WTC11 (cell line): ENCODE data around the gene USP15.

Experiments used
- FOXP1 ChIP-seq: sonication (generic); formaldehyde crosslinking; IDR thresholded peaks from 2 replicates; pipeline ENCODE4 v1.8.0; 2022; ENCODE audit warnings: missing genetic modification reagents, mild to moderate bottlenecking, moderate library complexity, borderline replicate concordance
- TF ChIP-seq, protein P1 (sequence below): fragments of 200-600 bp; IDR thresholded peaks from 2 replicates; pipeline ENCODE4 v1.8.0; 2022; ENCODE audit warnings: antibody characterized with exemption

DNA sequence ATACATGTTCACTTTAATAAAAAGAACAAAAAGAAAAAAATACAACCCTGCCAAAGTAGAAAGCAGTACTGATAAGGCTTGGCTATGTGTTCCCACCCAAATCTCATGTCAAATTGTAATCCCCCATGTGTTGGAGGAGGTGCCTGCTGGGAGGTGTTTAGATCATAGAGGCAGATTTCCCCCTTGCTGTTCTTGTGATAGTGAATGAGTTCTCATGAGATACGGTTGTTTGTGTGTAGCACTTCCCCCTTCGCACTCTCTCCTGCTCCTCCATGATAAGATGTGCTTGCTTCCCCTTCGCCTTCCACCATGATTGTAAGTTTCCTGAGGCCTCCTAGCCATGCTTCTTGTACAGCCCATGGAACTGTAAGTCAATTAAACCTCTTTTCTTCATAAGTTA lies 59.9 kb downstream of the USP15 start:
- TF ChIP-seq, protein P1, sequence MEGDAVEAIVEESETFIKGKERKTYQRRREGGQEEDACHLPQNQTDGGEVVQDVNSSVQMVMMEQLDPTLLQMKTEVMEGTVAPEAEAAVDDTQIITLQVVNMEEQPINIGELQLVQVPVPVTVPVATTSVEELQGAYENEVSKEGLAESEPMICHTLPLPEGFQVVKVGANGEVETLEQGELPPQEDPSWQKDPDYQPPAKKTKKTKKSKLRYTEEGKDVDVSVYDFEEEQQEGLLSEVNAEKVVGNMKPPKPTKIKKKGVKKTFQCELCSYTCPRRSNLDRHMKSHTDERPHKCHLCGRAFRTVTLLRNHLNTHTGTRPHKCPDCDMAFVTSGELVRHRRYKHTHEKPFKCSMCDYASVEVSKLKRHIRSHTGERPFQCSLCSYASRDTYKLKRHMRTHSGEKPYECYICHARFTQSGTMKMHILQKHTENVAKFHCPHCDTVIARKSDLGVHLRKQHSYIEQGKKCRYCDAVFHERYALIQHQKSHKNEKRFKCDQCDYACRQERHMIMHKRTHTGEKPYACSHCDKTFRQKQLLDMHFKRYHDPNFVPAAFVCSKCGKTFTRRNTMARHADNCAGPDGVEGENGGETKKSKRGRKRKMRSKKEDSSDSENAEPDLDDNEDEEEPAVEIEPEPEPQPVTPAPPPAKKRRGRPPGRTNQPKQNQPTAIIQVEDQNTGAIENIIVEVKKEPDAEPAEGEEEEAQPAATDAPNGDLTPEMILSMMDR = no peak
- no peak for TF ChIP-seq FOXP1
